H1 (cell line): ENCODE data around the gene COL6A1. TPM values are rescaled to one million over a fixed set of nuclear protein-coding genes. Genes with fewer than 3 reads are reported as not detected.
"Not testable (repeated sequence)": the region's sequence is repeated elsewhere in the genome, so short reads cannot be mapped to it uniquely, and the experiment has no call there.

ENCODE experiments used
- CTCF ChIA-PET: fragments of 300-600 bp; sonication (Branson Sonifier 250); formaldehyde crosslinking; loops from one replicate; lab custom pipeline; 2021; ENCODE audit not compliant: partially characterized antibody; lab: Charles Lee
- POLR2A ChIA-PET: fragments of 300-600 bp; sonication (Branson Sonifier 250); formaldehyde crosslinking; loops from one replicate; lab custom pipeline; 2021; ENCODE audit warnings: inconsistent platforms; ENCODE audit not compliant: partially characterized antibody; lab: Charles Lee
- DNase-seq, 2 experiments: peaks; one replicate each; pipeline versions ENCODE4 v3.0.0 to v3.0.0-alpha.2; 2010 to 2022; ENCODE audit warnings: low spot score in 2 of 2, low read depth in 1 of 2, mixed read lengths in 1 of 2
- FAIRE-seq: peaks from 2 replicates; lab custom pipeline; 2011; peaks lifted over from hg19 to GRCh38; lab: Jason Lieb, UNC
- H2AFZ ChIP-seq: 2 replicates; pipeline ENCODE4 v1.8.1; 2012; ENCODE audit warnings: low read length, inconsistent platforms
- H2AK5ac ChIP-seq: 2 replicates; pipeline ENCODE4 v1.6.1; 2013; ENCODE audit warnings: low read depth, low read length
- H2BK120ac ChIP-seq: replicated peaks from 2 replicates; pipeline ENCODE3; 2013; ENCODE audit warnings: low read depth, low read length, inconsistent platforms
- H2BK12ac ChIP-seq: 2 replicates; pipeline ENCODE4 v1.6.1; 2013; ENCODE audit warnings: low read depth, low read length
- H2BK15ac ChIP-seq: 2 replicates; pipeline ENCODE4 v1.6.1; 2013; ENCODE audit warnings: low read length
- H2BK20ac ChIP-seq: 2 replicates; pipeline ENCODE4 v1.6.1; 2013; ENCODE audit warnings: low read length
- H2BK5ac ChIP-seq: 2 replicates; pipeline ENCODE4 v1.6.1; 2013; ENCODE audit warnings: low read depth, low read length
- H3K14ac ChIP-seq: 2 replicates; pipeline ENCODE4 v1.6.1; 2013; ENCODE audit warnings: inconsistent platforms; ENCODE audit not compliant: insufficient read length
- H3K18ac ChIP-seq: 2 replicates; pipeline ENCODE4 v1.6.1; 2013; ENCODE audit warnings: low read length; ENCODE audit errors: extremely low read depth
- H3K23ac ChIP-seq: 2 replicates; pipeline ENCODE4 v1.6.1; 2013; ENCODE audit warnings: inconsistent platforms; ENCODE audit not compliant: insufficient read length
- H3K23me2 ChIP-seq: 2 replicates; pipeline ENCODE4 v1.6.1; 2013; ENCODE audit warnings: low read depth, low read length
- H3K27ac ChIP-seq: 2 replicates; pipeline ENCODE4 v1.6.1; 2011; ENCODE audit warnings: low read depth, low read length, inconsistent platforms
- H3K27me3 ChIP-seq, 4 experiments: replicated peaks in 1 of 4; 1 replicate in 1 of 4; 2 replicates in 3 of 4; pipeline versions ENCODE4 v1.6.1 to v1.8.1; 2011 to 2013; ENCODE audit warnings: low read length in 3 of 4, mild to moderate bottlenecking in 3 of 4, inconsistent platforms in 2 of 4, mixed read lengths in 2 of 4, moderate library complexity in 1 of 4; ENCODE audit not compliant: control insufficient read depth in 3 of 4, insufficient read depth in 3 of 4; ENCODE audit errors: extremely low read depth in 1 of 4
- H3K36me3 ChIP-seq, 4 experiments: 2 replicates each; pipeline versions ENCODE4 v1.6.1 to v1.8.1; 2011 to 2013; ENCODE audit warnings: mild to moderate bottlenecking in 4 of 4, low read length in 3 of 4, moderate library complexity in 2 of 4, control low read depth in 1 of 4, inconsistent platforms in 1 of 4; ENCODE audit not compliant: insufficient read depth in 4 of 4, control insufficient read depth in 2 of 4
- H3K4ac ChIP-seq: replicated peaks from 2 replicates; pipeline ENCODE3; 2013; ENCODE audit warnings: low read length, low read depth, mixed read lengths, inconsistent platforms; ENCODE audit not compliant: insufficient read length
- H3K4me1 ChIP-seq, 4 experiments: replicated peaks in 1 of 4; 1 replicate in 1 of 4; 2 replicates in 3 of 4; pipeline versions ENCODE4 v1.6.1 to v1.8.1; 2011 to 2013; ENCODE audit warnings: low read length in 3 of 4, inconsistent platforms in 2 of 4, mixed read lengths in 1 of 4; ENCODE audit not compliant: insufficient read depth in 4 of 4, control insufficient read depth in 3 of 4
- H3K4me2 ChIP-seq, 2 experiments: 2 replicates each; pipeline versions ENCODE4 v1.6.1 to v1.8.1; 2011 to 2013; ENCODE audit warnings: low read depth in 2 of 2, low read length in 2 of 2, control low read depth in 1 of 2, inconsistent platforms in 1 of 2, mild to moderate bottlenecking in 1 of 2; ENCODE audit not compliant: insufficient read depth in 1 of 2
- H3K4me3 ChIP-seq, 4 experiments: fragments of 200-600, 300-600 bp in 1 of 4; sonication (generic), shearing (Covaris generic), sonication (Bioruptor Twin) in 1 of 4; 2 replicates each; pipeline versions ENCODE4 v1.5.1 to v1.8.1; 2011 to 2016; ENCODE audit warnings: low read length in 4 of 4, low read depth in 3 of 4, control low read depth in 2 of 4, inconsistent platforms in 2 of 4, mild to moderate bottlenecking in 2 of 4, mixed read lengths in 1 of 4, moderate library complexity in 1 of 4; ENCODE audit not compliant: insufficient read depth in 2 of 4; ENCODE audit errors: extremely low read depth in 1 of 4
- H3K56ac ChIP-seq: replicated peaks from 2 replicates; pipeline ENCODE3; 2013; ENCODE audit warnings: low read depth, mild to moderate bottlenecking, mixed read lengths, low read length, inconsistent platforms; ENCODE audit not compliant: insufficient read length
- H3K79me1 ChIP-seq: 2 replicates; pipeline ENCODE4 v1.6.1; 2013; ENCODE audit warnings: low read depth, low read length, control low read depth
- H3K79me2 ChIP-seq, 2 experiments: 2 replicates each; pipeline versions ENCODE4 v1.6.1 to v1.8.1; 2012 to 2013; ENCODE audit warnings: low read length in 2 of 2, mild to moderate bottlenecking in 2 of 2, inconsistent platforms in 1 of 2; ENCODE audit not compliant: insufficient read depth in 2 of 2, control insufficient read depth in 1 of 2
- H3K9ac ChIP-seq, 4 experiments: replicated peaks in 1 of 4; 1 replicate in 1 of 4; 2 replicates in 3 of 4; pipeline versions ENCODE4 v1.6.1 to v1.8.1; 2011 to 2013; ENCODE audit warnings: low read depth in 3 of 4, low read length in 3 of 4, control low read depth in 2 of 4, mild to moderate bottlenecking in 2 of 4, moderate library complexity in 2 of 4, inconsistent platforms in 1 of 4; ENCODE audit errors: extremely low read depth in 1 of 4
- H3K9me3 ChIP-seq, 2 experiments: 2 replicates each; pipeline versions ENCODE4 v1.6.1 to v1.8.1; 2012 to 2013; ENCODE audit warnings: mild to moderate bottlenecking in 2 of 2, moderate library complexity in 2 of 2, control low read depth in 1 of 2, inconsistent platforms in 1 of 2, low read depth in 1 of 2, low read length in 1 of 2, mixed read lengths in 1 of 2; ENCODE audit not compliant: insufficient read depth in 2 of 2
- H4K20me1 ChIP-seq, 2 experiments: replicated peaks in 1 of 2; 2 replicates each; pipeline versions ENCODE3 to v1.8.1; 2011 to 2013; ENCODE audit warnings: inconsistent platforms in 2 of 2, low read length in 2 of 2, mild to moderate bottlenecking in 1 of 2; ENCODE audit not compliant: insufficient read depth in 2 of 2, control insufficient read depth in 1 of 2
- H4K5ac ChIP-seq: 2 replicates; pipeline ENCODE4 v1.6.1; 2013; ENCODE audit warnings: low read length, low read depth, mixed read lengths, inconsistent platforms; ENCODE audit not compliant: insufficient read length
- H4K8ac ChIP-seq: 2 replicates; pipeline ENCODE4 v1.8.0; 2013; ENCODE audit warnings: mild to moderate bottlenecking, moderate library complexity, low read length, inconsistent platforms; ENCODE audit not compliant: insufficient read depth; ENCODE audit errors: extremely low read depth
- H4K91ac ChIP-seq: replicated peaks from 2 replicates; pipeline ENCODE3; 2013; ENCODE audit warnings: low read length, mixed read lengths, inconsistent platforms; ENCODE audit not compliant: insufficient read length
- WGBS, 2 experiments: shearing (Covaris generic) in 1 of 2; methylation state at CpG; one replicate each; pipeline versions ENCODE4 v1.1.6 to v1.1.7; 2013 to 2015; ENCODE audit warnings: low lambda C conversion rate in 2 of 2, mixed read lengths in 2 of 2, inconsistent platforms in 1 of 2, low coverage in 1 of 2, missing lambda C conversion rate in 1 of 2; ENCODE audit not compliant: insufficient replicate concordance in 2 of 2, insufficient coverage in 1 of 2, insufficient read length in 1 of 2; ENCODE audit errors: extremely low coverage in 1 of 2, missing lambda C conversion rate in 1 of 2; 5-methylcytosine and 5-hydroxymethylcytosine counted together
- polyA plus RNA-seq, 7 experiments: library from polyadenylated mRNA; depleted of rRNA in 3 of 7; stranded (reverse) in 5 of 7; unstranded in 2 of 7; fragments of >200 nt in 5 of 7; fragments of 200-250 nt in 2 of 7; gene quantifications; 1 replicate in 5 of 7; 2 replicates in 1 of 7; 4 replicates in 1 of 7; pipeline versions ENCODE4 v1.2.1 to v1.2.3, GENCODE V29; 2011 to 2013; ENCODE audit warnings: missing spikeins in 2 of 7, mixed read lengths in 2 of 7
- total RNA-seq: library from RNA; stranded (reverse); fragmentation: NEBNext Ultra II Directional; extraction: Animal tissue kit (Norgen Biotek cat#: 25700); gene quantifications from 2 replicates; pipeline ENCODE4 v1.2.1, GENCODE V29; 2021

The COL6A1 gene
- total and polyA plus RNA-seq, 2 of the 8 experiments (the other 6 are each of a cell fraction or from before 2014, with no cell fraction given): 100 to 115 TPM

DNA sequence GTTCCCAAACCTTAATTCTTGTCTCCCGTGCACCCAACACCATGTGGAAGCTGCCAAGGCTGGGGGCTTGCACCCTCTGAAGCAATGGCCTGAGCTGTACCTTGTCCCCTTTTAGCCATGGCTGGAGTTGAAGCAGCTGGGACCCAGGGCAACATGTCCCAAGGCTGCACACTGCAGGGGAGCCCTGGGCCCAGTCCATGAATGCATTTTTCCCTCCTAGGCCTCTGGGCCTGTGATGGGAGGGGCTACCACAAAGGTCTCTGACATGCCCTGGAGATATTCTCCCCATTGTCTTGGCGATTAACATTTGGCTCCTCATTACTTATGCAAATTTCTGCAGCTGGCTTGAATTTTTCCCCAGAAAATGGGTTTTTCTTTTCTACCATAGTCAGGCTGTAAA is 20.2 kb upstream of the COL6A1 start:
- H3K27ac ChIP-seq, H3K4me1 ChIP-seq, FAIRE-seq, H3K27me3 ChIP-seq, H3K79me1 ChIP-seq, H3K23ac ChIP-seq, H4K20me1 ChIP-seq, H3K79me2 ChIP-seq, H3K9ac ChIP-seq, H3K23me2 ChIP-seq, H4K8ac ChIP-seq, H2BK5ac ChIP-seq, CTCF ChIA-PET, POLR2A ChIA-PET, H2BK20ac ChIP-seq, H2AFZ ChIP-seq, H3K4me3 ChIP-seq, H3K36me3 ChIP-seq, H3K18ac ChIP-seq, H3K4me2 ChIP-seq, H3K14ac ChIP-seq, H3K56ac ChIP-seq, H4K91ac ChIP-seq, H2BK12ac ChIP-seq, H2BK120ac ChIP-seq, H2BK15ac ChIP-seq, DNase-seq, H2AK5ac ChIP-seq, H4K5ac ChIP-seq, H3K4ac ChIP-seq: not testable (repeated sequence)
- 88% methylated on average over 2 of the region's 2 CpGs; no CpG with 5 or more reads in 1 of the 2 experiments for WGBS, 2 experiments
- peaks cover 46 to 62% of the 10 kb centered on the region in 2 experiments for H3K9me3 ChIP-seq
